Uterine smooth muscle cell (primary cell): ENCODE data around the gene KCTD1. TPM values are rescaled to one million over a fixed set of nuclear protein-coding genes. Genes with fewer than 3 reads are reported as not detected.

Experiments used
- total RNA-seq: library from RNA; depleted of rRNA; stranded (reverse); fragments of >200 nt; gene quantifications from 2 replicates; pipeline ENCODE4 v1.2.3, GENCODE V29; 2014

KCTD1 gene
- total RNA-seq: 7.4 and 11.2 TPM in 2 replicates

GRCh38 chr18:26548415-26549262 lies at the start of gene KCTD1:
Gene KCTD1, minus strand, starts transcription at chr18:26548553. Its CDS starts 17 bp downstream, at chr18:26548536.

